OCI-LY7 (cell line): Measurements from ENCODE around the gene CCSAP.

Source experiments
- EZH2phosphoT487 ChIP-seq: fragments of 200-600 bp; sonication (generic); IDR thresholded peaks from 2 replicates; pipeline ENCODE4 v1.6.1; 2018; ENCODE audit warnings: low read depth, borderline replicate concordance, mild to moderate bottlenecking, mixed run types, antibody characterized with exemption, low read length, moderate library complexity, mixed read lengths
- TF ChIP-seq, protein P1 (sequence below): fragments of 200-600 bp; sonication (generic); conservative IDR thresholded peaks from 2 replicates; pipeline ENCODE4 v1.5.1; 2014; ENCODE audit warnings: mild to moderate bottlenecking, antibody characterized with exemption, low read length, moderate library complexity, mixed read lengths

DNA sequence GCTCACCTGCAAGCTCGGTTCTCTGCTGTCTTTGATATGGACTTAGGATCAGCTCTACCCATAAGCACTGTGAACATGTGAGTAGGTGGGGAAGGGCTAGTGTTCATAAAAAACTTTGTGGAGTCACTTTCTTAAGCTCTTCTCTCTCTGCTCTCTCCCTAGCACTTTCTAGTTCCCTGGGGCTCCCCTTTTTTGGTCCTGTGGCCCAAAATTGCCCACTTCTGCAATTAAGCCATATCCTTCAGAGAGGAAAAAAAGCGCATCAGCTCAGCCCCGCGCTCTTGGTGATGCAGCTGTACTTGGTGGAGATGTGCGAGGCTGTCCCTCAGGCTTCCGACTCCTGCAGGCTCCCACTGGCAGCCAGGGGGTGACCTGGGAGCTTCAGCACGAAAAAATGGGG, 23.4 kb downstream of the CCSAP start:
- TF ChIP-seq, protein P1, sequence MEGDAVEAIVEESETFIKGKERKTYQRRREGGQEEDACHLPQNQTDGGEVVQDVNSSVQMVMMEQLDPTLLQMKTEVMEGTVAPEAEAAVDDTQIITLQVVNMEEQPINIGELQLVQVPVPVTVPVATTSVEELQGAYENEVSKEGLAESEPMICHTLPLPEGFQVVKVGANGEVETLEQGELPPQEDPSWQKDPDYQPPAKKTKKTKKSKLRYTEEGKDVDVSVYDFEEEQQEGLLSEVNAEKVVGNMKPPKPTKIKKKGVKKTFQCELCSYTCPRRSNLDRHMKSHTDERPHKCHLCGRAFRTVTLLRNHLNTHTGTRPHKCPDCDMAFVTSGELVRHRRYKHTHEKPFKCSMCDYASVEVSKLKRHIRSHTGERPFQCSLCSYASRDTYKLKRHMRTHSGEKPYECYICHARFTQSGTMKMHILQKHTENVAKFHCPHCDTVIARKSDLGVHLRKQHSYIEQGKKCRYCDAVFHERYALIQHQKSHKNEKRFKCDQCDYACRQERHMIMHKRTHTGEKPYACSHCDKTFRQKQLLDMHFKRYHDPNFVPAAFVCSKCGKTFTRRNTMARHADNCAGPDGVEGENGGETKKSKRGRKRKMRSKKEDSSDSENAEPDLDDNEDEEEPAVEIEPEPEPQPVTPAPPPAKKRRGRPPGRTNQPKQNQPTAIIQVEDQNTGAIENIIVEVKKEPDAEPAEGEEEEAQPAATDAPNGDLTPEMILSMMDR, result no peak
- no peak for TF ChIP-seq EZH2phosphoT487
